ENCODE data around the gene NUP214. TPM values are rescaled to one million over a fixed set of nuclear protein-coding genes. Genes with fewer than 3 reads are reported as not detected.

NUP214 gene
- total RNA-seq, 3 donors from 2014 or later: 56.1 to 57.9 (median 56.5) TPM

- H3K9me3 ChIP-seq: no peaks in the 10 kb centered on the region
- DNase-seq (no peak), ATAC-seq (no peak)
- no peak for TF ChIP-seq CTCF (IDR thresholded peaks at IDR 0.05)
- H3K4me1 ChIP-seq (ENCODE audit: low read depth): no peaks in the 10 kb centered on the region
- H3K36me3 ChIP-seq (ENCODE audit: low read depth): peaks cover 31% of the 10 kb centered on the region
- intact Hi-C loops (cut with DNase I, micrococcal nuclease): no loop called here
- H3K4me3 ChIP-seq: no peak overlapping the region
These were observed 15.2 kb downstream of the NUP214 start for GRCh38 chr9:131140550-131140949.

DNA sequence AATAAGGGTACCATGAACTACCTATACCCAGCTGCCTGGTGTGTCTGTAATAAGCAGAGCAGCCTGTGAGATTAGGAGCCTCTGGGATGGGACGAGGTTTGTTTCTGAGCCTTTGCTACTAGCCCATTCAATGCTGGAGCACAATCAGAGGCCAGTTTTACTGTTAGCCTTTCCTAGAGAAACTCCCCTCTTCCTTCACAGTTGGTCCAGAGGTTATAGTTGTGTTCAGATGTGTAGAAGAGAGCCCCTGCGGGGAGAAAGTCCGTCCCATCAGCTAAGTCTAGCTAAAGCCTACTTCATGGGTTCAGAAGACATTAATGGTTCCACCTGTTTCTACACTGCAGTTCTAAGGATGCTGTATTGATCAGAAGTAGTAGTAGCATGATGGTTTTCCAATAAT is 16.8 kb downstream of the NUP214 start:
- DNase-seq (no peak), ATAC-seq (no peak)
- Histone ChIP-seq H3K9me3 (no peaks in the 10 kb centered on the region), H3K4me3 (no peak overlapping the region), H3K4me1 (ENCODE audit: low read depth) (no peaks in the 10 kb centered on the region), H3K36me3 (ENCODE audit: low read depth) (peaks cover 24% of the 10 kb centered on the region)
- TF ChIP-seq CTCF (IDR thresholded peaks at IDR 0.05): no peak
- intact Hi-C loops (cut with DNase I, micrococcal nuclease): no loop called here

DNA sequence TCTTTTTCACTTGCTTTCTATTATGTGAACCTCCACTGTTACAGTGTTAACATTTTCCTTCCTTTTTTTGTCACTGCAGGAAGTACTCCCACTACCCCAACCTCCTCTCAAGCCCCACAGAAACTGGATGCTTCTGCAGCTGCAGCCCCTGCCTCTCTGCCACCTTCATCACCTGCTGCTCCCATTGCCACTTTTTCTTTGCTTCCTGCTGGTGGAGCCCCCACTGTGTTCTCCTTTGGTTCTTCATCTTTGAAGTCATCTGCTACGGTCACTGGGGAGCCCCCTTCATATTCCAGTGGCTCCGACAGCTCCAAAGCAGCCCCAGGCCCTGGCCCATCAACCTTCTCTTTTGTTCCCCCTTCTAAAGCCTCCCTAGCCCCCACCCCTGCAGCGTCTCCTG is 18.8 kb downstream of the NUP214 start:
- intact Hi-C loops (cut with DNase I, micrococcal nuclease): no loop called here
- ATAC-seq: no peak

GRCh38 chr9:131145245-131145644 is 19.9 kb downstream of the NUP214 start:
- DNase-seq: no peak
- Histone ChIP-seq H3K4me3 (no peak overlapping the region), H3K36me3 (ENCODE audit: low read depth) (peaks cover 30% of the 10 kb centered on the region), H3K9me3 (no peaks in the 10 kb centered on the region), H3K4me1 (ENCODE audit: low read depth) (no peaks in the 10 kb centered on the region)
- no peak for TF ChIP-seq CTCF (IDR thresholded peaks at IDR 0.05)
- intact Hi-C loops (cut with DNase I, micrococcal nuclease): no loop called here
- ATAC-seq: no peak

More for the DNA sequence above, 18.8 kb downstream of the NUP214 start:
- Histone ChIP-seq H3K36me3 (ENCODE audit: low read depth) (peaks cover 30% of the 10 kb centered on the region), H3K9me3 (no peaks in the 10 kb centered on the region), H3K4me3 (no peak overlapping the region), H3K4me1 (ENCODE audit: low read depth) (no peaks in the 10 kb centered on the region)
- DNase-seq: no peak
- no peak for TF ChIP-seq CTCF (IDR thresholded peaks at IDR 0.05)

DNA sequence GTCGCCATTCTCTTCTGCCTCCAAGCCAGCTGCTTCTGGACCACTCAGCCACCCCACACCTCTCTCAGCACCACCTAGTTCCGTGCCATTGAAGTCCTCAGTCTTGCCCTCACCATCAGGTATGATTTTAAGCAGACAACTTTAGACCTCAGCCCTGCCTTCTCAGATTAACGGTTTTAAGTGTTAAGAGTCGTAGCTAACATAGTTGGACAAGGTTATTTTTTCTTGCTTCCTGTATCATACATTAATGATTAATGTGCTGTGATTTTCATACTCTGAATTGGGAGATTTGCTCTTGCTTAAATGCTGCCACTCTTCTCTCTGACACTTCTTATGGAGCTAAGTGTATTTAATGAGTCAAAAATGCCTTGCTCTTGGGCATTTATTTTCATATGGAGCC is 20.8 kb downstream of the NUP214 start:
- peaks cover 30% of the 10 kb centered on the region for H3K36me3 ChIP-seq (ENCODE audit: low read depth)
- H3K4me3 ChIP-seq: no peak overlapping the region
- intact Hi-C loops (cut with DNase I, micrococcal nuclease): no loop called here
- H3K9me3 ChIP-seq: no peaks in the 10 kb centered on the region
- no peak for TF ChIP-seq CTCF (IDR thresholded peaks at IDR 0.05)
- H3K4me1 ChIP-seq (ENCODE audit: low read depth): no peaks in the 10 kb centered on the region
- ATAC-seq: no peak
- no peak for DNase-seq

- no peaks in the 10 kb centered on the region for H3K4me1 ChIP-seq (ENCODE audit: low read depth)
- ATAC-seq: no peak
- no peak for TF ChIP-seq CTCF (IDR thresholded peaks at IDR 0.05)
- intact Hi-C loops (cut with DNase I, micrococcal nuclease): no loop called here
- no peak overlapping the region for H3K4me3 ChIP-seq
- no peaks in the 10 kb centered on the region for H3K9me3 ChIP-seq
- H3K36me3 ChIP-seq (ENCODE audit: low read depth): peaks cover 18% of the 10 kb centered on the region
- DNase-seq: no peak
These were observed 22.9 kb downstream of the NUP214 start for GRCh38 chr9:131148276-131148675.
